ENCODE measurements around the gene SORCS2.

SORCS2 gene

DNA sequence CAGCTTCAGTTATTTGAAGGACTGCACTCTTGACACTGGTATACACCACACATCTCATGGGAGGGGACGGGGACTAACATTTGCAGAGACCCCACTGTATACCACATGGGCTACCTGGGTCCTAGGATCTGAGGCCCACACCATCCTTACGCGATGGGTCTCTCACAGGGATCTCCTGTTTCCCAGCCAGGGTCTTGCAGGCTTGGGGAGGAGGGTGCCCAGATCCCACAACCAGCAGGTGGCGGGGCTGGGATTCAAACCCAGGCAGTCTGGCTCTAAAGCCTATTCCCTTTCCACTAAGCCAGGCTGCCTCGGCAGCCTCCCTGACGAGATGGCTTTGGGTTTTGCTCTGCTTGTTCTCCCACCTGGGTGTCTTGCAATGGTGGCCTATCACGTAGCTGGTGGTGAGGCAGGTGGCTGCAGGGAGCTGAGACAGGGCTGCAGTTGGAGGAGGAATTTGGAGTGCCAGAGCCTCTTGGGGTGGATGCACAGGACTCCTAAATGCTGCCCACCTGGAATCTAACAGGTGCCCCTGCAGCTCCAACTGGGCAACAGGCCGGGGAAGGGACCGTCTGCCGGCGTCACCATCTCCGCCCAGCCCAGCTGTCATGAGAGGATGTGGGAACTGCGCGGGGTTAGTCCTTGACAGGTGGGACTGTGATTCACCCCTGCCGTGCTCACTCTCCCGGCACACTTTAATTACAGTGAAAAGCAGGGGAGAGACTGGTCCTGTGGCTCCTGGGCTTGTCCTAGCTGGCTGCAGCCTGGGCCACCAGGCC, 131.7 kb downstream of the SORCS2 start:
- Histone ChIP-seq H3K27ac (no peak overlapping the region), H3K4me3 (no peak overlapping the region)
- TF ChIP-seq CTCF (IDR thresholded peaks at IDR 0.05) = no peak
- DNase-seq (ENCODE audit: low spot score) = no peak

DNA sequence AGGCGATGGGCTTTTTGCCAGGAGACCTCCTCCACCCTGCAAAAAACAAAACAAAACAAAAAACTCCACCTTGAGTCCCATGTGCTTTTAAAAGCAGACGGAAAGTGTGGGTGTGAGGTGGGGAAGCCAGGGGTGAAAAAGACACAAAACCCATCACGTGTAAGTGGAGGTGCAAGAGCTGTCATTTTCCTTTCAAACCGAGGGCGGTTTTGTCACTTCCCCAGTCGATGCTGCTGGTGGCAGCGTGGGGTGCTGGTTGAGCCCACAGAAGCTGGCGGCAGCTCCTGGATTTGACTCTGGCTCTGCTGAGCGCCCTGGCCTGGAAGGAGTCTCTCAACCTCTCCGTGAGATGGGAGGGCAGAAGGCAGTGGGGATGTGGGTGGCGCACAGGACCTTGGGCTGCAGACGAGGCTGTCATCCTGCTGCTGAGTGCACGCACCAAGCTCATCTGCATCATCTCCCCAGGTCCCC, 132.3 kb downstream of the SORCS2 start:
- Histone ChIP-seq H3K27ac (no peak overlapping the region), H3K4me3 (no peak overlapping the region)
- no peak for TF ChIP-seq CTCF (IDR thresholded peaks at IDR 0.05)
- DNase-seq (ENCODE audit: low spot score) = no peak

DNA sequence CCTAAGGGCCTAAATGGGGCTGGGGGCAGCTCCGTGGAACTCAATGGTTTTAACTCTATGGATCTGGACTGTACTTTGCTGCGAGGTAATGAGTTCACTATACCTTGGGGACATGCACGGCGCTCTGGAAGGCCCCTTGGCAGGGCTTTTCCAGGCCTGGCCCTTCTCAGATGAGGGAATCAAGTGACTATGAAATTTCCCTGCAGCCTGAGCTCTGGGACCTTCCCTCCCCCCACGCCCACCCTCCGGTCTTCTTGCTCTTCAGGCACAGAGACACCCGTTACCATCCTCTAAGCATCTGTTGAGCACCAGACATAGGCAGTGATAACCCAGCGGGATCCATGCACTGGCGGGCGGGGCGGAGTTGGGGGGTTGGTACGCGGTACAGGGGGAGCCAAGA, 133.2 kb downstream of the SORCS2 start:
- Histone ChIP-seq H3K4me3 (no peak overlapping the region), H3K27ac (no peak overlapping the region)
- no peak for TF ChIP-seq CTCF (IDR thresholded peaks at IDR 0.05)
- DNase-seq (ENCODE audit: low spot score) = no peak

DNA sequence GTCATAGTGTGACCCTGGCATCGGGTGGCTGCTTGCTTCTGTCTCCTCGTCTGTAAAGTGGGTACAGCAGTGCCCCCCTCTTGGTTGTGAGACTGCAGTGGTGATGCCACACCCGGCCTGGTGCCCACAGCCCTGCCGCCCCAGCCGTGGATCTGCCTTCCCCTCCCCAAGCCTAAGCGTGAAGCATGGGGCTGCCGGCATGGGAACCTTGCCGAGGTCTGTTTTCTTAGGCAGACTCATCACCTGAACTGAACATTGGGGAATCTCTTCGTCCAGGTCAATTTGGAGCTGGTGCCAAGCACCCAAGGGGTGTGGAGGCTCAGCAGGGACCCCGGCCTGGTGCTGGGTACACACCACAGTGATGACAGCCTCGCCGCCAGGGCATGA, 134.0 kb downstream of the SORCS2 start:
- H3K27ac ChIP-seq = no peak overlapping the region
- no peak for DNase-seq (ENCODE audit: low spot score)
- TF ChIP-seq CTCF (IDR thresholded peaks at IDR 0.05) = no peak
- H3K4me3 ChIP-seq = no peak overlapping the region

DNA sequence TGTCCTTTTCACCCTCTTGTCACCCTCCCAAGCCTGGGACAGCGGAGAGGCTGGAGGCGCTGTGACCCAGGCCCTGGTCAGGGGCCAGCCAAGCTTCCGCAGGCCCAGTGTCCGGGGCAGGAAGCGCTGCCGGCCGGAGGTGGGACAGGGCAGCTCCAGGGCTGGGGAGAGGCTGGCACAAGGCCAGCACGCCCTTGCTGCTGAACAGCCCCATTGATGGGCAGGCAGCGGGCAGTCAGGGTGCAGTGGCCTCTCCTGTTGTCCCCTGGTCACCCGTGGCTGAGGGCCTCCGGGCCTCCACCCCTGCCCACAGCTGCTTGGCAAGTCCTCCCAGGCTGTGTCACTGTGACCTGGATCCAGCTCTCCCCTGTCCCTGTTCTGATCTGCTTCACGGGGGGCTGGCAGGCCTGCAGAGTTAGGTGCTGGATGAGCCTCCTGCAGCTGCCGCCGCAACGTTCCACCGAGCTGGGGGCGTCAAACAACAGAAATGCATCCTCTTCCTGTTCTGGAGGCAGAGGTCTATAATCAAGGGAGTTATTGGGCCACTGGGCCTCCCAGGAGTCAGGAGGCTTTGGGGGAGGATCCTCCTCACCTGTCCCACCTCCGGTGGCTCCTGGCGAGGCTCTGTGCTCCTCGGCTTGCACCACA, 134.5 kb downstream of the SORCS2 start:
- no peak for DNase-seq (ENCODE audit: low spot score)
- no peak for TF ChIP-seq CTCF (IDR thresholded peaks at IDR 0.05)
- Histone ChIP-seq H3K4me3 (no peak overlapping the region), H3K27ac (no peak overlapping the region)

DNA sequence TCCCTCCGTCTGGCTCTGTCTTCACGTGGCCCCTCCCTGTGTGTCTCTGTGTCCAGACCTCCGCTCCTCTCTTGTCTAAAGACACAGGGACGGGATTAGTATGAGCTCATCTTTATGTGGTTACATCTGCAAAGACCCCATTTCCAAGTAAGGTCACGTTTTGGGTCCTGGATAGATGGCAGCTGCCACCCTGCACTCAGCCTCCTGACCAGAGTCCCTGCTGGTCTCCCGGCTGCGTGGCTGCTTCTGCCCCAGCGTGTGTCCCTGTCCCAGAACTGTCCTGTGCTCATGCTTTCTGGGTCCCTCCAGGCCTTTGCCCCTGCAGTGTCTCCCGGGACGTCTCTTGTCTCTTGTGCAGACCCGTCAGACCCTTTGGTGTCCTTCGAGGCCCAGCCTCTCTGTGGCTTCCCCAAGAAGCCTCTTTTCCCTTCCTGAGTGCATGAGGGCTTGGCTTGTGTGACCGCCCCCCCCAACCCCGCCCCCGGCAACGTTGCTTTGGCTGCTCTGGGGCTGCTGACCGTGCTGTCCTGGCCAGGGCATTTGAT, 135.1 kb downstream of the SORCS2 start:
- no peak for DNase-seq (ENCODE audit: low spot score)
- no peak overlapping the region for H3K4me3 ChIP-seq
- no peak for TF ChIP-seq CTCF (IDR thresholded peaks at IDR 0.05)
- no peak overlapping the region for H3K27ac ChIP-seq
